H1 (cell line): ENCODE results near the gene MAP2K5.

Experiments used
- CTCF ChIP-seq, 3 experiments: IDR thresholded peaks; 1 replicate in 2 of 3; 2 replicates in 1 of 3; pipeline versions ENCODE4 v1.5.1 to v1.6.1; 2011; ENCODE audit warnings: low read length in 3 of 3, mild to moderate bottlenecking in 3 of 3, inconsistent platforms in 2 of 3, low read depth in 1 of 3, moderate library complexity in 1 of 3; ENCODE audit not compliant: insufficient read depth in 1 of 3; ENCODE audit errors: control extremely low read depth in 1 of 3
- EP300 ChIP-seq, 2 experiments: IDR thresholded peaks; 1 replicate in 1 of 2; 2 replicates in 1 of 2; pipeline ENCODE4 v1.6.1; 2011 to 2012; ENCODE audit warnings: low read depth in 2 of 2, low read length in 2 of 2, mild to moderate bottlenecking in 2 of 2, borderline replicate concordance in 1 of 2, inconsistent platforms in 1 of 2, moderate library complexity in 1 of 2
- POLR2A ChIP-seq, 2 experiments: IDR thresholded peaks; 1 replicate in 1 of 2; 2 replicates in 1 of 2; pipeline ENCODE4 v1.6.1; 2011; ENCODE audit warnings: low read depth in 2 of 2, low read length in 2 of 2, mild to moderate bottlenecking in 2 of 2; ENCODE audit errors: control extremely low read depth in 1 of 2
- POLR2AphosphoS5 ChIP-seq: IDR thresholded peaks from 2 replicates; pipeline ENCODE4 v1.6.1; 2011; ENCODE audit warnings: low read depth, low read length
- SIX5 ChIP-seq: IDR thresholded peaks from 2 replicates; pipeline ENCODE4 v1.6.1; 2011; ENCODE audit warnings: mild to moderate bottlenecking, low read depth, low read length
- TBP ChIP-seq: IDR thresholded peaks from 2 replicates; pipeline ENCODE4 v1.6.1; 2011; ENCODE audit warnings: low read depth, low read length, improper control_type of control experiment

GRCh38 chr15:67741308-67741707 lies 198.8 kb downstream of the MAP2K5 start:
- TF ChIP-seq CTCF (IDR thresholded peaks at IDR 0.05; ENCODE audit: control extremely low read depth in 1 of 3, insufficient read depth in 1 of 3, low read depth in 1 of 3, low read length in 3 of 3) (no peak), EP300 (IDR thresholded peaks at IDR 0.05; ENCODE audit: borderline replicate concordance in 1 of 2, low read depth in 2 of 2, low read length in 2 of 2) (no peak), SIX5 (no peak), TBP (no peak), POLR2A (IDR thresholded peaks at IDR 0.05; ENCODE audit: control extremely low read depth in 1 of 2, low read depth in 2 of 2, low read length in 2 of 2) (no peak), POLR2AphosphoS5 (no peak)
